Measurements from ENCODE around the gene SFXN1.

DNA sequence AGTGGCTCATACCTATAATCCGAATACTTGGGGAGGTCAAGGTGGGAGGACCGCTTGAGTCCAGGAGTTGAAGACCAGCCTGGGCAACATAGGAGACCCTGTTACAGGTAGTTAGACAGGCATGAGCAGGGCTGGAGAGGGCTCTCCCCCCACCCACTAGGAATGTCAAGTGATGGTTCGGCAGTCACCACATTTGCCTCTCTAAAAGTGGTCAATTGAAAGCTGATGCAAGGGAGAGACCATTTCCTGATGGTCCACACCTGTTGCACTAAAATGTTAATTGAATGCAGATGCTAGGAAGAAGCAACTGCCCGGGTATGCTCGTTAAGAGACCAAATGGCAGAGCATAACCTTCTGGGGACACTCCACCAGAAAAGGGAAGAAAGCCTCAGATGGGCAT, 82.7 kb downstream of the SFXN1 start:
- TF ChIP-seq, protein P1, sequence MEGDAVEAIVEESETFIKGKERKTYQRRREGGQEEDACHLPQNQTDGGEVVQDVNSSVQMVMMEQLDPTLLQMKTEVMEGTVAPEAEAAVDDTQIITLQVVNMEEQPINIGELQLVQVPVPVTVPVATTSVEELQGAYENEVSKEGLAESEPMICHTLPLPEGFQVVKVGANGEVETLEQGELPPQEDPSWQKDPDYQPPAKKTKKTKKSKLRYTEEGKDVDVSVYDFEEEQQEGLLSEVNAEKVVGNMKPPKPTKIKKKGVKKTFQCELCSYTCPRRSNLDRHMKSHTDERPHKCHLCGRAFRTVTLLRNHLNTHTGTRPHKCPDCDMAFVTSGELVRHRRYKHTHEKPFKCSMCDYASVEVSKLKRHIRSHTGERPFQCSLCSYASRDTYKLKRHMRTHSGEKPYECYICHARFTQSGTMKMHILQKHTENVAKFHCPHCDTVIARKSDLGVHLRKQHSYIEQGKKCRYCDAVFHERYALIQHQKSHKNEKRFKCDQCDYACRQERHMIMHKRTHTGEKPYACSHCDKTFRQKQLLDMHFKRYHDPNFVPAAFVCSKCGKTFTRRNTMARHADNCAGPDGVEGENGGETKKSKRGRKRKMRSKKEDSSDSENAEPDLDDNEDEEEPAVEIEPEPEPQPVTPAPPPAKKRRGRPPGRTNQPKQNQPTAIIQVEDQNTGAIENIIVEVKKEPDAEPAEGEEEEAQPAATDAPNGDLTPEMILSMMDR (conservative IDR thresholded peaks at IDR 0.05; ENCODE audit: low read length), result no peak
- TF ChIP-seq EZH2phosphoT487 (IDR thresholded peaks at IDR 0.05; ENCODE audit: borderline replicate concordance), result no peak

All from Loucy (cell line).